GM23338 (cell line): ENCODE data around the gene CHI3L1.

Experiments
- CREB1 ChIP-seq: fragments of 250-450 bp; sonication (Bioruptor Pico); IDR thresholded peaks from 2 replicates; pipeline ENCODE4 v1.5.0; 2020; ENCODE audit warnings: low read depth, mild to moderate bottlenecking, moderate library complexity
- CTCF ChIP-seq, 2 experiments: fragments of 200-600 bp in 1 of 2; sonication (generic) in 1 of 2; conservative IDR thresholded peaks; 2 replicates each; pipeline versions ENCODE4 v1.5.1 to v1.6.1; 2016 to 2017; ENCODE audit warnings: antibody characterized with exemption in 2 of 2, low read depth in 2 of 2, mild to moderate bottlenecking in 2 of 2, moderate library complexity in 1 of 2
- ETS1 ChIP-seq: IDR thresholded peaks from 2 replicates; pipeline ENCODE4 v1.6.1; 2016; ENCODE audit warnings: antibody characterized with exemption
- EZH2 ChIP-seq: fragments of 200-600 bp; sonication (generic); IDR thresholded peaks from one replicate; pipeline ENCODE4 v1.8.0; 2017; ENCODE audit warnings: antibody characterized with exemption, mild to moderate bottlenecking, low read depth; ENCODE audit not compliant: unreplicated experiment
- EZH2phosphoT487 ChIP-seq: fragments of 200-600 bp; sonication (generic); IDR thresholded peaks from one replicate; pipeline ENCODE4 v1.8.1; 2018; ENCODE audit warnings: antibody characterized with exemption; ENCODE audit not compliant: unreplicated experiment
- JUNB ChIP-seq: IDR thresholded peaks from one replicate; pipeline ENCODE4 v1.6.1; 2016; ENCODE audit warnings: antibody characterized with exemption; ENCODE audit not compliant: unreplicated experiment
- NANOG ChIP-seq: IDR thresholded peaks from 2 replicates; pipeline ENCODE4 v1.6.1; 2016; ENCODE audit warnings: antibody characterized with exemption, borderline replicate concordance
- POLR2AphosphoS5 ChIP-seq: IDR thresholded peaks from 2 replicates; pipeline ENCODE4 v1.6.1; 2016; ENCODE audit warnings: antibody characterized with exemption, low read depth
- REST ChIP-seq: IDR thresholded peaks from one replicate; pipeline ENCODE4 v1.6.1; 2018; ENCODE audit warnings: antibody characterized with exemption; ENCODE audit not compliant: unreplicated experiment
- STAT1 ChIP-seq: IDR thresholded peaks from one replicate; pipeline ENCODE4 v1.6.1; 2016; ENCODE audit warnings: antibody characterized with exemption; ENCODE audit not compliant: unreplicated experiment
- ZNF114 ChIP-seq: fragments of 250-450 bp; sonication (Bioruptor Pico); IDR thresholded peaks from 2 replicates; pipeline ENCODE4 v1.5.0; 2020; ENCODE audit warnings: mild to moderate bottlenecking, moderate library complexity
- ZNF331 ChIP-seq: fragments of 250-450 bp; sonication (Bioruptor Pico); IDR thresholded peaks from 2 replicates; pipeline ENCODE4 v1.5.0; 2020; ENCODE audit warnings: low read depth, mild to moderate bottlenecking, moderate library complexity
- ZNF462 ChIP-seq: fragments of 250-450 bp; sonication (Bioruptor Pico); IDR thresholded peaks from 2 replicates; pipeline ENCODE4 v1.5.0; 2020; ENCODE audit warnings: mild to moderate bottlenecking, moderate library complexity

GRCh38 chr1:203167026-203167912 lies 19.2 kb downstream of the CHI3L1 start:
- no peak for TF ChIP-seq CTCF (conservative IDR thresholded peaks at IDR 0.05; ENCODE audit: low read depth in 2 of 2)
- TF ChIP-seq REST: no peak
- TF ChIP-seq POLR2AphosphoS5: no peak
- no peak for TF ChIP-seq EZH2
- no peak for TF ChIP-seq NANOG
- no peak for TF ChIP-seq EZH2phosphoT487
- TF ChIP-seq JUNB: no peak
- no peak for TF ChIP-seq CREB1 (CRISPR knock-in tag)
- TF ChIP-seq STAT1: no peak
- TF ChIP-seq ETS1: no peak
- no peak for TF ChIP-seq ZNF331
- no peak for TF ChIP-seq ZNF462
- no peak for TF ChIP-seq ZNF114 (CRISPR knock-in tag)
